MCF 10A (cell line): Measurements from ENCODE around the gene NKD1. TPM values are rescaled to one million over a fixed set of nuclear protein-coding genes. Genes with fewer than 3 reads are reported as not detected.

Source experiments
- BruUV-seq: library from RNA; stranded (reverse); fragments of 400-500 nt; replicated peaks from 2 replicates; lab custom pipeline; 2021; lab: Mats Ljungman, UMichigan
- CTCF ChIA-PET: fragments of 300-600 bp; sonication (Branson Sonifier 250); formaldehyde crosslinking; extraction: SDS; loops from one replicate; lab custom pipeline; 2021; ENCODE audit warnings: antibody characterized with exemption, inconsistent platforms; lab: Yijun Ruan, JAX
- POLR2A ChIA-PET: fragments of 300-600, 350-650 bp; sonication (Branson Sonifier 250); formaldehyde crosslinking; extraction: SDS; loops from one replicate; lab custom pipeline; 2020; ENCODE audit warnings: antibody characterized with exemption, inconsistent platforms; lab: Yijun Ruan, JAX
- DNase-seq: peaks from one replicate; pipeline ENCODE4 v3.0.0-alpha.2; 2018; ENCODE audit not compliant: unreplicated experiment
- H3K27ac Mint-ChIP-seq: one replicate; pipeline ENCODE4 v1.8.0; 2022; ENCODE audit warnings: mild to moderate bottlenecking, low read depth, mixed read lengths; ENCODE audit not compliant: unreplicated experiment
- H3K27me3 Mint-ChIP-seq: one replicate; pipeline ENCODE4 v1.8.0; 2022; ENCODE audit warnings: mixed read lengths; ENCODE audit not compliant: insufficient read depth, unreplicated experiment
- H3K36me3 Mint-ChIP-seq: one replicate; pipeline ENCODE4 v1.8.0; 2022; ENCODE audit warnings: mild to moderate bottlenecking, moderate library complexity, mixed read lengths; ENCODE audit not compliant: insufficient read depth, unreplicated experiment
- H3K4me1 Mint-ChIP-seq: one replicate; pipeline ENCODE4 v1.8.0; 2022; ENCODE audit warnings: mixed read lengths; ENCODE audit not compliant: insufficient read depth, unreplicated experiment
- H3K4me3 Mint-ChIP-seq: one replicate; pipeline ENCODE4 v1.8.0; 2022; ENCODE audit warnings: mild to moderate bottlenecking, moderate library complexity, mixed read lengths; ENCODE audit not compliant: unreplicated experiment
- H3K9me3 Mint-ChIP-seq: one replicate; pipeline ENCODE4 v1.8.0; 2022; ENCODE audit warnings: mixed read lengths; ENCODE audit not compliant: unreplicated experiment
- intact Hi-C: fragments of 100-400 bp; cut with micrococcal nuclease; formaldehyde crosslinking; loops from 2 replicates; pipeline ENCODE4 v1.14.1; 2022
- total RNA-seq: library from RNA; stranded (reverse); gene quantifications from 2 replicates; pipeline ENCODE4 v1.2.3, GENCODE V29; 2022
- TF ChIP-seq, protein P1 (sequence below): fragments of 200-600 bp; IDR thresholded peaks from one replicate; pipeline ENCODE4 v1.8.0; 2022; ENCODE audit warnings: antibody characterized with exemption, mild to moderate bottlenecking; ENCODE audit not compliant: unreplicated experiment

The NKD1 gene
- total RNA-seq, 1 experiment from 2014 or later: 0.07 TPM

DNA sequence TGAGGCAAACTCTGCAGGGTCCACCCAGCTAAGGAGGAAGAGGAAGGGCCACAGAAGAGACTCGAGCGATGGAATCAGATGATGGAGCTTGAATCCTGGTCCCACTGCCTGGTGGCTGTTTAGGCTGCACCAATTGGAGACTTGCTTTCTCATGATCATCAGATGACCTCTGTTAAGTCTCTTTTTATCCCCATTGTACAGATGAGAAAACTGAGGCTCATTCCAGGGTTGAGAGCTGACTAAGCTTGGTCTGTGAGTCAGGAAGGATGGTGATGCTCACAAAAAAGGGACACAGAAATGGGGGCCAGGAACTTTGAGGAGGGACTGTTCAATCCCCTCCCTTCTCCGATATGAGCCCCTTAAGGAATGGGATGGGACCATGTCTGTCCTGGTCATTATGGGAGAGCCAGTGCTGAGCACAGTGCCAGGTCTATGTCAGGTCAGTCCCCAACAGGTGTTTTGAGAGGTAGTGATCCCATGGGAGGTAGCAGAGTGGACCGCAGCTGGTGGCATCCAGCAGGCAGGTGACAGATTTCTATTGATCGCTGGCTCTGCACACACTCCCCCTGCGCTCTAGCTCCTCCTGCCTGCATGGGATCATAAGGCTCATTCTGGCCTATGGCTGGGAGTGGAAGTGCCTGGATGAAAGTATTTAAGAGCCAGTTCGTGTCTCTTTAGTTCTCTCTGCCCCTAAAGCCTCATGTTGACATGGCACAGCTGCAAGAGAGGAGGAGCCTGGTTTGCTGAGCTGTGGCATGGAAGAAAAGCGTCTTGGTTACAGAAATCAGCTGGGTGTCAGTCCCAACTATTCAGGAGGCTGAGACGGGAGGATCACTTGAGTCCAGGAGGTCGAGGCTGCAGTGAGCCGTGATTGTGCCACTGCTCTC, 105.7 kb downstream of the NKD1 start:
- CTCF ChIA-PET: interaction anchor here (0.6 to 1.8 kb wide), 3 partner anchors 11 to 292 kb away, joined by 3 to 9 read pairs (median 3); no protein-coding TSS in a partner anchor
- Mint-ChIP-seq H3K9me3 (no peaks in the 10 kb centered on the region), H3K4me3 (no peak overlapping the region), H3K36me3 (no peaks in the 10 kb centered on the region), H3K27ac (no peak overlapping the region), H3K27me3 (peaks cover under 1% of the 10 kb centered on the region), H3K4me1 (no peaks in the 10 kb centered on the region)
- BruUV-seq: no TSS peak
- intact Hi-C loops: no loop called here
- no peak for DNase-seq
- POLR2A ChIA-PET: interaction anchor here (0.5 to 1.2 kb wide), 2 partner anchors 10 to 452 kb away, joined by 3 read pairs; no protein-coding TSS in a partner anchor
- TF ChIP-seq, protein P1, sequence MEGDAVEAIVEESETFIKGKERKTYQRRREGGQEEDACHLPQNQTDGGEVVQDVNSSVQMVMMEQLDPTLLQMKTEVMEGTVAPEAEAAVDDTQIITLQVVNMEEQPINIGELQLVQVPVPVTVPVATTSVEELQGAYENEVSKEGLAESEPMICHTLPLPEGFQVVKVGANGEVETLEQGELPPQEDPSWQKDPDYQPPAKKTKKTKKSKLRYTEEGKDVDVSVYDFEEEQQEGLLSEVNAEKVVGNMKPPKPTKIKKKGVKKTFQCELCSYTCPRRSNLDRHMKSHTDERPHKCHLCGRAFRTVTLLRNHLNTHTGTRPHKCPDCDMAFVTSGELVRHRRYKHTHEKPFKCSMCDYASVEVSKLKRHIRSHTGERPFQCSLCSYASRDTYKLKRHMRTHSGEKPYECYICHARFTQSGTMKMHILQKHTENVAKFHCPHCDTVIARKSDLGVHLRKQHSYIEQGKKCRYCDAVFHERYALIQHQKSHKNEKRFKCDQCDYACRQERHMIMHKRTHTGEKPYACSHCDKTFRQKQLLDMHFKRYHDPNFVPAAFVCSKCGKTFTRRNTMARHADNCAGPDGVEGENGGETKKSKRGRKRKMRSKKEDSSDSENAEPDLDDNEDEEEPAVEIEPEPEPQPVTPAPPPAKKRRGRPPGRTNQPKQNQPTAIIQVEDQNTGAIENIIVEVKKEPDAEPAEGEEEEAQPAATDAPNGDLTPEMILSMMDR: no peak

DNA sequence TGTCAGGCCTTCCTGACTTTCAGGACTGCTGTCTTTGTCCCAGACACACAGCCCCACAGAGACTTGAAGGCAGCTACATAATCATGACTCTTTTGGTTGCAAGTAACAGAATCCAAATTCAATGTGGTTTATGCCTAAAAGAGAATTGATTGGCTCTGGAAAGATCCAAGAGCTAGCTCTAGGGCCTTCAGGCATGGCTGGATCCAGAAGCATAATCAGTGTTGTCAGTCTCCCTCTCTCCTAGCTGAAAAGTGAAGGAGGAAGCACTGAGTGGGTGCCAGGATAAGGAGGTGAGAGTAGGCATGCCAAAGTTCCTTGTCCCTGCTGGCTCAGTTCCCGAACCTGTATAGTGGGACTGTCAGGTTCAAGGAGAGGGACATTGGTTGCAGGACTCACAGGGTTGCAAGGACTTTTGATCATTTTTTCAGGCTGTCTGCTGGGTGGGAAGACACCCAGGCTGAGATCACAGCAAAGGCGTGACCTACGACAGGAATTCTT, 107.4 kb downstream of the NKD1 start:
- H3K4me1 Mint-ChIP-seq: no peaks in the 10 kb centered on the region
- no peaks in the 10 kb centered on the region for H3K9me3 Mint-ChIP-seq
- ChIA-PET POLR2A (no interaction called here), CTCF (interaction anchor here (0.6 kb wide), 2 partner anchors 11 to 29 kb away, joined by 3 to 4 read pairs; no protein-coding TSS in a partner anchor)
- no peaks in the 10 kb centered on the region for H3K27me3 Mint-ChIP-seq
- H3K4me3 Mint-ChIP-seq: no peak overlapping the region
- no TSS peak for BruUV-seq
- intact Hi-C loops: no loop called here
- H3K27ac Mint-ChIP-seq: no peak overlapping the region
- TF ChIP-seq, protein P1: no peak
- DNase-seq: no peak
- no peaks in the 10 kb centered on the region for H3K36me3 Mint-ChIP-seq

DNA sequence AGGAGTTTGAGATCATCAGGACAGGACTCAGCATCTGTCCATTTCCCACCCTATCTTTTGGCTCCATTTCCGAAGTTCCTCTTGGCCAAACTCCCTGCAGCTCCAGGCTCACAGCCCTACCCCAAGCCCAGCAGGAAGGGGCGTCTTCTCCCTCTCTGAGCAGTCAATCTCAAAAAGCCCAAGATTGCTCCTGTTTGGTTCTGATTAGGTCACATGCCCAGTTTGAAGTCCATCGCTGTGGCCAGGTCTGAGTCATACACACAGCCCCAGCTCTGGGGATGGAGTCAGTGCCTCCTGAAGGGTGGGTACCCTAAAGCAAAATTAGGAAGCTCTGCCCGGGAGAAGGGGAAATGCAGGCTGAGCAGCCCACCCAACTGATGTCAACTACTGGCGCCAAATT, 109.0 kb downstream of the NKD1 start:
- ChIA-PET POLR2A (interaction anchor here (0.6 kb wide), 1 partner anchor 267 kb away, joined by 3 read pairs; no protein-coding TSS in a partner anchor), CTCF (interaction anchor here (0.6 to 1.3 kb wide), 4 partner anchors 8 to 257 kb away, joined by 3 to 7 read pairs (median 3); no protein-coding TSS in a partner anchor)
- intact Hi-C loops: no loop called here
- DNase-seq: no peak
- Mint-ChIP-seq H3K4me1 (no peaks in the 10 kb centered on the region), H3K4me3 (no peak overlapping the region), H3K36me3 (no peaks in the 10 kb centered on the region), H3K9me3 (no peaks in the 10 kb centered on the region), H3K27ac (no peak overlapping the region), H3K27me3 (no peaks in the 10 kb centered on the region)
- TF ChIP-seq, protein P1: no peak
- BruUV-seq: no TSS peak

DNA sequence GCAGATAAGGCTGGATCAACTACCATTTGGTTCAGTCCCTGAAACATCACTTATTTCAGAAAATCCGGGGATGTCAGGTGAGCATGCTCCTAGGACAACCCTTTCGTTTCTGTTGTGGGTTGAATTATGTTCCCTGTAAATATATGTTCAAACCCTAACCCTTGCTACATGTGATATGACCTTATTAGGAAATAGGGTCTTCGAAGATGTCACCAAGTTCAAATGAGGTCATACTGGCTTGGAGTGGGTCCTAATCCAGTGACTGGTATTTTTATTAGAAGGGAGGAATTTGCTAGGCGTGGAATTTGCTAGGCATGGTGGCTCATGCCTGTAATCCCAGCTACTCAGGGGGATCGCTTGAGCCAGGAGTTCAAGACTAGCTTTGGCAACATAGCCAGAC, 111.6 kb downstream of the NKD1 start:
- BruUV-seq: no TSS peak
- H3K9me3 Mint-ChIP-seq: no peaks in the 10 kb centered on the region
- no peaks in the 10 kb centered on the region for H3K36me3 Mint-ChIP-seq
- CTCF ChIA-PET: interaction anchor here (0.6 to 12.6 kb wide), 3 partner anchors 146 to 306 kb away, joined by 4 to 212 read pairs (median 6); partner anchors contain the start of gene BRD7
- H3K27me3 Mint-ChIP-seq: no peaks in the 10 kb centered on the region
- POLR2A ChIA-PET: interaction anchor here (0.6 kb wide), 1 partner anchor 612 kb away, joined by 3 read pairs; no protein-coding TSS in a partner anchor
- no peak overlapping the region for H3K27ac Mint-ChIP-seq
- TF ChIP-seq, protein P1: no peak
- DNase-seq: no peak
- intact Hi-C loops: no loop called here
- H3K4me3 Mint-ChIP-seq: no peak overlapping the region
- no peaks in the 10 kb centered on the region for H3K4me1 Mint-ChIP-seq
